GM12872 (cell line): ENCODE data around the gene ADGRA1.

Source experiments
- TF ChIP-seq, protein P1 (sequence below): IDR thresholded peaks from 3 replicates; pipeline ENCODE4 v1.5.1; 2011; ENCODE audit warnings: low read depth, mild to moderate bottlenecking, low read length, moderate library complexity; ENCODE audit not compliant: insufficient read depth

ADGRA1 gene, protein sequence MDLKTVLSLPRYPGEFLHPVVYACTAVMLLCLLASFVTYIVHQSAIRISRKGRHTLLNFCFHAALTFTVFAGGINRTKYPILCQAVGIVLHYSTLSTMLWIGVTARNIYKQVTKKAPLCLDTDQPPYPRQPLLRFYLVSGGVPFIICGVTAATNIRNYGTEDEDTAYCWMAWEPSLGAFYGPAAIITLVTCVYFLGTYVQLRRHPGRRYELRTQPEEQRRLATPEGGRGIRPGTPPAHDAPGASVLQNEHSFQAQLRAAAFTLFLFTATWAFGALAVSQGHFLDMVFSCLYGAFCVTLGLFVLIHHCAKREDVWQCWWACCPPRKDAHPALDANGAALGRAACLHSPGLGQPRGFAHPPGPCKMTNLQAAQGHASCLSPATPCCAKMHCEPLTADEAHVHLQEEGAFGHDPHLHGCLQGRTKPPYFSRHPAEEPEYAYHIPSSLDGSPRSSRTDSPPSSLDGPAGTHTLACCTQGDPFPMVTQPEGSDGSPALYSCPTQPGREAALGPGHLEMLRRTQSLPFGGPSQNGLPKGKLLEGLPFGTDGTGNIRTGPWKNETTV

DNA sequence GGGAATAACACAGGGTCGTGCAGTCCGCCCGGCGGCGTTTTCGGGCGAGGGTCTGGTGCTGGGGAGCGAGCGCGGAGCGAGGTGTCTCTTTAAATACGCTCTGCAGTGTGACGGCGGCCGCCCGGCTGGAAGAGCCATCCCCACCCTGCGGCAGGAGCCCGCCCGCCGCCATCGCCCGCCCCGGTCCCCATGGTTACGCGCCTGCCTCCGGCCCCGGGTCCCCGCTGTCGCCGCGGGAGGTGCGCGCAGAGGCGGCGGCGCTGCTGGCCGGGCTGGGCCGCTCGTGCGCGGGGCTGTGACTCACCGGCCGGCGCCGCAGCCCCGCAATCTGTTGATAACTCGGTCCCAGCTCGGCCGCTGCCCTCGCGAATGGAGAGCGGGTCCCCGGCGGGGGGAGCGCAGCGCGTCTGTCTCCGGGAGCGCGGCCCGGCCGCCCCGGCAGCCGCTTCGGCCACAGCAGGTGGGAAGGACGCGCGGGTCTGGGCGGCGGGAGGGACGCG is at the start of gene ADGRA1:
TSS of gene ADGRA1 (plus strand) at position 246 of the 500 bp plus-strand sequence. CDS start 986 bp downstream, outside the sequence.
- TF ChIP-seq, protein P1, sequence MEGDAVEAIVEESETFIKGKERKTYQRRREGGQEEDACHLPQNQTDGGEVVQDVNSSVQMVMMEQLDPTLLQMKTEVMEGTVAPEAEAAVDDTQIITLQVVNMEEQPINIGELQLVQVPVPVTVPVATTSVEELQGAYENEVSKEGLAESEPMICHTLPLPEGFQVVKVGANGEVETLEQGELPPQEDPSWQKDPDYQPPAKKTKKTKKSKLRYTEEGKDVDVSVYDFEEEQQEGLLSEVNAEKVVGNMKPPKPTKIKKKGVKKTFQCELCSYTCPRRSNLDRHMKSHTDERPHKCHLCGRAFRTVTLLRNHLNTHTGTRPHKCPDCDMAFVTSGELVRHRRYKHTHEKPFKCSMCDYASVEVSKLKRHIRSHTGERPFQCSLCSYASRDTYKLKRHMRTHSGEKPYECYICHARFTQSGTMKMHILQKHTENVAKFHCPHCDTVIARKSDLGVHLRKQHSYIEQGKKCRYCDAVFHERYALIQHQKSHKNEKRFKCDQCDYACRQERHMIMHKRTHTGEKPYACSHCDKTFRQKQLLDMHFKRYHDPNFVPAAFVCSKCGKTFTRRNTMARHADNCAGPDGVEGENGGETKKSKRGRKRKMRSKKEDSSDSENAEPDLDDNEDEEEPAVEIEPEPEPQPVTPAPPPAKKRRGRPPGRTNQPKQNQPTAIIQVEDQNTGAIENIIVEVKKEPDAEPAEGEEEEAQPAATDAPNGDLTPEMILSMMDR = no peak

DNA sequence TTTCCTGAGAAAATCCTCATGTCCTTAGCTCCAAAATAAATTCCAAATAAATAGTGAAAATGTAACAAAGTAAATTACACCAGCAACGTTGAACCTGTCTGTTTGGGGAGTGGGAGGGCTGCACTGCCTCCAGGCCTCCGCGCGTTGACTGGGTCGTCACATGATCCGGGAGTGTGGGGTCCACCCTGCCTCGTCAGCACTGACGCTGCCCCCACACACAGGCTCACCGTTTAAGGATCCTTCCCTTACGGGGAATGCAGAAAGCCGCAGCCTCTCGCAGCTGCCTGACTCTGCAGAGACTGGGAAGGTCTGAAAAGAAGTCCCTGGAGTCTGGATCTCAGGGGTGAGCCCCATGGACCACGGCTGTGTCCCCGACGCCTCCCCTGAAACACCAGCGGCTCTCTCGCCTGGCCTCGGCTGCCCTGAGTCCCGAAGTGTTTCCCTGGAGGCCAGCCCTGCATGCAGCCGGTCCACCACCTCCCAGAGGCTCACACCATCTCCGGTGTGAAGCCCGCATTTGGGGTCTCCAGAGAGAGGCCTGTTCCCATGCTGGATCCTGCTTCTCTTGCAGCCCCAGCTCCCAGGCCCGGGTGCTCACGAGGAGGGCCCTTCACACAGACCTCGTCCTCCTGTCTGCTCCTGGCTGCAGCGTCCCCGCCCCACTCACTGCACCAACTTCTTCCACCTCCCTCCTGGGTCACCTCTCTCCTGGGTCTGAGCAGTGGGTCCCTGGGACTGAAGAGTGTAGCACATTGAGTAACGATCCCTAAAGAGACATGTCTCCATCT is 49.5 kb upstream of the ADGRA1 start:
- TF ChIP-seq, protein P1 = no peak

DNA sequence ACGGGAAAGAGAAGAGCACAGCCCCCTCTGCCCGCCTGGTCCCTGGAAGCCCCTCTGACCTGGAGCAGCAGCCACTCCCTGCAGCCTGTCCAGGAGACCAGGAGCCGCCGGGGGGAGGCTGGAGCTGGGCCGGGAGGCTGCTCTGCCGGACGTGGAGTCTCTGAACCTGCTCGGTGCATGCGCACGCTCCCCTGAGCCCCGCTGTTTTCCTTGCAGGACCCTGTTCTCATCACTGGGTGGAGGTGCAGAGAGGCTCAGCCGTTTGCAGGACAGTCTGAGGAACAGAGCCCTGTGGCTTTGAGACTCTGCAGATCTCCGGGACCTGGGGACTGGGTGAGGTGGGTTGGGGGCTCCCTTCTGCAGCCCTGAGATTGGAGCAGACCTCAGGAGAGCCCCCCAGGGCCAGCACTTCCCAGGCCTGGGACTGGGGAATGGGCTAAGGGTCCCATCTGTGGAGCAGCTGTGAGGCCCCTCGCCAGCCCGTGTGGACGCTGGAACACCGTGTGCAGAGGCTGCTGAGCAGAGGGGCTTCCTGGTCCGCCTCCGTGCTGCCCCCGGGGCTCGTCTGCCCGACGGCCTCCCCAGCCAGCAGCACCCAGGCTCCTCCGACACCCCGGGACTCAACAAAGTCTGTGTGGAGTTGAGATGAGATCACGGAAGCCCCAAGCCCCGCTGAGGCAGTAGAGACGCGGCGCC is 48.5 kb upstream of the ADGRA1 start:
- TF ChIP-seq, protein P1 = no peak

DNA sequence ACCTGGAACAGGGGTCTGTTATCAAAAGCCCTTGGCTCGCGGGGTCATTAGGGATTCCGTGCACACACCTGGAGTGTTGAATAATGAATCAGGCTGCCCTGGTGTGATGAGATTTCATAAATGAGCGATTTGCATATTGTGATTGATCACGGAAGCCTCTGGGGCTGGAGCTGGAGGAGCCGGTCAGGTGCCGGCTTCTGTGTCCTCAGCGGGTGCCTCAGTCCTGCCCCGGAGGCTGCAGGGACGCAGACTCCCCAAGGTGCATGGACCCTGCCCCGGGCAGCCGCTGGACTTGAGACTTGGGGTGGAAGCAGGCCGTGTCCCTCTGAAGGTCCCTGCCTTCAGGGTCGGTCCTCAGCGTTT is 47.9 kb upstream of the ADGRA1 start:
- TF ChIP-seq, protein P1 = no peak

DNA sequence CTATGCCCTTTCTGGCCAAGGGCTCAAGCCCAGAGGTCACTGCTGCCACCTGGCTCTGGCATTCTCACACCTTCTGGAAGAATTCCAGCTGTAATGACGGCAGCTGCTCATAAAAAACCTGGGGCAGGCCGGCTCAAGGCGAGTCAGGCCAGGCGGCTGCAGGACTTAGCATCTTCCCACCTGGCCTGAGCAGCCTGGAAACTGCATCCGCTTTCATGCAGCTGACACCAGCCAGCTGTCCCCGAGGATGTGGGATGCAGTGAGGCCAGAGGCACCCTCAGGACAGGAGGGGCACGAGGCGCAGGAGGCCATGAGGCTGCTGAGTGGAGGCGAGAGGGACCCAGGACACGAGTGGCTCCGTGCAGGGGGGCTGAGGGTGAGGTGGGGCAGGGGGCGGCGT is 47.5 kb upstream of the ADGRA1 start:
- TF ChIP-seq, protein P1 = no peak

DNA sequence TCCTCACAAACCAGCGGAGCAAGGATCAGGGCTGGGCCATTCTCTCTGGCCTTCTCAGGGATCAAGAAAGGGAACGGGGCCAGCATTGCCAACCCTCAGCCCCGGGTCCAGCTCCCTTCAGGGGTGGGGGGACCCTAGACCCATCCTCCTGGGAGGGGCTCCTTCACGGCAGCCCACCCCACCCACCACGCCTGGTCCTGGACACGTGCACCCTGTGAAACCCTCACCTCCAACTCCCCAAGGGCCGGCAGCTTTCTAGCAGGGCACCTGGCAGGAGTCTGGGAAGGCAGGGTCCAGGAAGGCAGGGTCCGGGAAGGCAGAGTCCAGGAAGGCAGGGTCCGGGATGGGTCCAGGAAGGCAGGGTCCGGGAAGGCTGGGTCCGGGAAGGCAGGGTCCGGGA is 46.6 kb upstream of the ADGRA1 start:
- TF ChIP-seq, protein P1 = no peak
